D721Med (cell line): Measurements from ENCODE around the gene SCFD2.
A peak's percentile ranks its signal among the peaks of the same experiment; 100 is the strongest.

Experiments
- DNase-seq: peaks from one replicate; pipeline ENCODE4 v3.0.0; 2011; ENCODE audit warnings: low spot score; ENCODE audit not compliant: insufficient read length
- FAIRE-seq: peaks from 2 replicates; lab custom pipeline; 2011; peaks lifted over from hg19 to GRCh38; lab: Jason Lieb, UNC
- CTCF ChIP-seq: IDR thresholded peaks from 2 replicates; pipeline ENCODE4 v1.5.1; 2012; ENCODE audit warnings: mild to moderate bottlenecking, control low read depth; ENCODE audit not compliant: insufficient read depth; ENCODE audit errors: missing control alignments

Gene SCFD2

DNA sequence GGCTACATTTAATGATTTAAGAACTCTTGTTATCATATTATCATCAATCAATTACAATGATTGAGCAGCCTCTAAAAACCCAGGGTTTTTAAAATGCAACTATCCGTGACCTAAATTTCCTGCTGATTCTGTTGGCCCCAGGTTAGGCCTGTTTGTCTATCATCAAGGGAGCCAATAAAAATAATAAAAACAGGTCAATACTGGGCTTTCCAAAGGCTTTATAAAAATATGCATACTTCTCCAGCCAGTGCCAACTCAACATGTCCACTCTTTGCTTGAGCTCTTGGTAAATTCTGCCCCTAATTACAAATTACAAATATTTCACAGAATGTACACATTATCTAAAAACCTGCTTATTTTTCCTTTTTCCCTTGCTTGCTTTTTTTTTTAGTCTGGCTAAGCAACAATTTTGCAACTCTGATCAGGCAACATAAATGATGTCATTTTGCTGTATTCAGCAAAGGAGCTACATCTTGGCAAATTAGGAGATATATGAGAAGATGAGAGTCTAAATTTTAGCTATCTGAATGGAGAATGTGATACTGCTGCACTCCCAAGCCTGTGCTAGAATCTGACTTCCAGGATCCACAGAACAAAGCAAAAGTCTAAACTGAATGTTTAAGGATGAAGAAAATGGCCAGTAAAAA, 204.0 kb downstream of the SCFD2 start:
- no peak for DNase-seq
- no peak for TF ChIP-seq CTCF
- no peak for FAIRE-seq

DNA sequence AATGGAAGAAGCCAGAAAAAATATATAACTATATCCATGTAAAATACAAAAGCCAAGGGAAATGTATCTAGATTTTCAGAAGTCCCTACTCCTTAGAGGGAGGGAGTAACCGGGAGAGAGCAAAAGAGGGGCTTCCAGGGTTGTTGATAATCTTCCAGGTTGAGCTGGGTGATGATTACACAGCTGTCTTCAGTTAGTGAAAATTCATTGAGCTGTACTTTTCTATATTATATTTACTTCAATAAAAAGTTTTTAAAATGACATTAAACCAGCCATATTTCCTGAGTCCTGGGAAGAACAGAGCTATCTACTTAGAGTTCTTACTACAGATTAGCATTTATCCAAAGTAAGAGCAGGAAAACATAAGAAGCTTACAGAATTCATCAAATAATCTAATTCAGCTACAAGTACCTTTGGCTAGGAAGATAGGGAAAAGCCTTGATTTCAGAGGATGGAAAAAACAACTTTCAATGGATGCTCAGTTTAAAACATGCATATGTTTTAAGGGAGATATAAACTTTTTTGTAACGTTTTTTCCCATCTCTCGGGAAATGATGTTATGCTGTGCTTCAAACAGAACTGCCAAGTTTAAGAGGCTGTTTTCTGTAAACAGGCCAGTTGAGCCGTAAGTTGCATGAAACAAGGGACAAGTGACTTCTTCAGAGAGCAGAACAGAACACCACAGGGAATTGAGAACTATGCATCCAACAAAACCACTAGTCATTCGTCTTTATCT, 204.6 kb downstream of the SCFD2 start:
- no peak for DNase-seq
- no peak for TF ChIP-seq CTCF

DNA sequence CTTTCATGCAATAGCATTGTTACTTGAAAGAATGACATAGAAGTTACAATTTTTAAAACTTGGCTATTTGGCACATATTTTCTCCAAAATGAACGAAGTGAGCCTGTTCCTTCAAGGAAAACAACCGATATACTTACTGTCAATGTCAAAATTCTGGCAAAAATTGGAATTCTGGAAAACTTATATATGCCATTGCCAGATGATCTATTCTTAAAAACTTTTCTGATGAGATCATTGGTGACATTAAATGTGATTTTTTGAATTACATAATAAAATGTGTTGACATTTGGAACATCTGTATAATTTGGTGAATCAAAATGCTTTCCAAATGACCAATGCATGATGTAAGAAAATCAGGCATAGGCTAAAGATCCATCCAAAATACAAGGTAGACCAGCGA, 209.0 kb downstream of the SCFD2 start:
- no peak for TF ChIP-seq CTCF
- no peak for FAIRE-seq
- DNase-seq, result no peak

More for the DNA sequence above, 204.6 kb downstream of the SCFD2 start:
- peak; percentile 95 for FAIRE-seq

DNA sequence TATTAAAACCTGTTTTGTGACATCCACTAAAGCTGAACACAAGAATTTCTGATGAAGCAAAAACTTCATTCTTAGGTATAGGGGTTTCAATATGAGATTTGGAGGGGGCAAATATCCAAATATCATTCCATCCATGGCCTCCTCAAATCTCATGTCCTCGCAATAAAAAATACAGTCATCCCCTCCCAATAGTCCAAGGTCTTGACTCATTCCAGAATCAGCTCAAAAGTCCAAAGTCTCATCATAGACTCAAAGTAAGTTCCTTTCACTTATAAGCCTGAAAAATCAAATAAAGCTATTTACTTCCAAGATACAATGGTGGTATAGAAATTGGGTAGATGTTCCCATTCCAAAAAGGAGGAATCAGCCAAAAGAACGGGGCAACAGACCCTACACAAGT, 213.4 kb downstream of the SCFD2 start:
- FAIRE-seq (no peak), DNase-seq (no peak)
- no peak for TF ChIP-seq CTCF

- no peak for TF ChIP-seq CTCF
- FAIRE-seq (no peak), DNase-seq (no peak)
Observed at GRCh38 chr4:53151489-53151788, 214.4 kb downstream of the SCFD2 start.

- FAIRE-seq, result no peak
- TF ChIP-seq CTCF, result no peak
- no peak for DNase-seq
Observed at GRCh38 chr4:53150631-53151488, 215.0 kb downstream of the SCFD2 start.
